Activated CD8-positive, alpha-beta T cell treated with anti-CD3 and anti-CD28 coated beads, Interleukin-2, amount 10 ng/mL, durations not matched to agents 7 days and 5 days (primary cell): ENCODE measurements around the gene PARPBP. TPM values are rescaled to one million over a fixed set of nuclear protein-coding genes. Genes with fewer than 3 reads are reported as not detected.
"Not testable (repeated sequence)": the region's sequence is repeated elsewhere in the genome, so short reads cannot be mapped to it uniquely, and the experiment has no call there.

Experiments used
- ATAC-seq: fragments of 150-1000 bp; cut with Tn5 transposase; one replicate; pipeline ENCODE4 v1.10.0; 2021; ENCODE audit warnings: moderate library complexity
- CTCF ChIA-PET: fragments of 350-600 bp; sonication (Branson Sonifier 250); formaldehyde crosslinking; loops from one replicate; lab custom pipeline; 2021; ENCODE audit warnings: antibody characterized with exemption; lab: Charles Lee
- POLR2A ChIA-PET: fragments of 350-600 bp; sonication (Branson Sonifier 250); formaldehyde crosslinking; loops from one replicate; lab custom pipeline; 2021; ENCODE audit warnings: antibody characterized with exemption; lab: Charles Lee
- DNase-seq: peaks from one replicate; pipeline ENCODE4 v3.0.0-alpha.2; 2020
- H3K27ac Mint-ChIP-seq: one replicate; pipeline ENCODE4 v1.8.0; 2021; ENCODE audit warnings: mild to moderate bottlenecking, mixed read lengths
- H3K27me3 Mint-ChIP-seq: one replicate; pipeline ENCODE4 v1.8.0; 2021; ENCODE audit warnings: low read depth, mixed read lengths
- H3K36me3 Mint-ChIP-seq: one replicate; pipeline ENCODE4 v1.8.0; 2021; ENCODE audit warnings: low read depth, mixed read lengths
- H3K4me1 Mint-ChIP-seq: one replicate; pipeline ENCODE4 v1.8.0; 2021; ENCODE audit warnings: low read depth, mixed read lengths
- H3K4me3 Mint-ChIP-seq: one replicate; pipeline ENCODE4 v1.8.0; 2021; ENCODE audit warnings: mild to moderate bottlenecking, mixed read lengths
- H3K9me3 Mint-ChIP-seq: one replicate; pipeline ENCODE4 v1.8.0; 2022; ENCODE audit warnings: mixed read lengths; ENCODE audit not compliant: insufficient read depth
- total RNA-seq, 2 experiments: library from RNA; stranded (reverse); gene quantifications; one replicate each; pipeline ENCODE4 v1.2.3, GENCODE V29; 2021

The PARPBP gene
- total RNA-seq, 2 experiments from 2014 or later = 32.2 to 35.9 TPM

DNA sequence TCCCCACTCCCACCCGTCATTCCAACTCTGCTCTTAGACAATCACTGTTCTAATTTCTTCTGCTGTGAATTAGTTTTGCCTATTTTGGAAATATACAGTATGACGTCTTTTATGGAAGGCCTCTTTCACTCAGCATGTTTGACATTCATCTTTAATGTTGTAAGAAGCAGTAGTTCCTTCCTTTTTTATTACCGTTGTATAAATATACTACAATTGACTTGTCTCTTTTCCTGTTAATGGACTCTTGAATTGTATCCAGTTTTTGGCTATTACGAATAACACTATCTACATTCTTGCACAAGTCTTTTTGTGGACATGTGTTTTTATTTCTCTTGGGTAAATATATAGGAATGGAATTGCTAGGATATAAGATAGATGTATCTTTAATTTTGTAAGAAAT is 82.6 kb downstream of the PARPBP start:
- H3K27me3 Mint-ChIP-seq = no peaks in the 10 kb centered on the region
- peaks cover 38% of the 10 kb centered on the region for H3K36me3 Mint-ChIP-seq
- H3K9me3 Mint-ChIP-seq = no peaks in the 10 kb centered on the region
- no peak overlapping the region for H3K27ac Mint-ChIP-seq
- no peak overlapping the region for H3K4me3 Mint-ChIP-seq
- CTCF ChIA-PET = interaction anchor here (0.9 kb wide), 1 partner anchor 252 kb away, joined by 3 read pairs; no protein-coding TSS in a partner anchor
- DNase-seq (no peak), ATAC-seq (no peak)
- POLR2A ChIA-PET = no interaction called here
- H3K4me1 Mint-ChIP-seq = peaks cover 4% of the 10 kb centered on the region

DNA sequence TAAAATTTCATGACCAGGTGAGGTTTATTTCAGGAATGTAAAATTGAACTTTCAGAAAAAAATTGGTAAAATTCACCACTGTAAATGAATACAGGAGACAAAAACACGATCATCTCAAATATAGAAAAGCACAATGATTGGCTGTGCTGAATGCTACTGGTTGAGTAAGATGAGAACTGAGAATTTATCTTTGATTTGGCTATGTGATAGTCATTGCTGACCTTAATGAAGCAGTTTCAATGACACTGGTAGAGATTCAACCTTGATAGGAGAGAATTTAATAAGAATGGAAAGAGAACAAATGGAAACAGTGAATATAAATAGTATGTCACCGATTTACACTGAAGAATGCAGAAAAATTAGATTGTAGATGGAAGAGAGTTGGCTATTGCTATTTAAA is 84.0 kb downstream of the PARPBP start:
- Mint-ChIP-seq H3K4me3 (no peak overlapping the region), H3K27me3 (no peaks in the 10 kb centered on the region), H3K4me1 (no peaks in the 10 kb centered on the region), H3K9me3 (peaks cover 12% of the 10 kb centered on the region), H3K36me3 (peaks cover 50% of the 10 kb centered on the region), H3K27ac (no peak overlapping the region)
- ChIA-PET POLR2A (no interaction called here), CTCF (interaction anchor here (0.7 kb wide), 1 partner anchor 84 kb away, joined by 3 read pairs; the partner anchor contains the start of genes NUP37 and PARPBP)
- ATAC-seq (no peak), DNase-seq (no peak)

DNA sequence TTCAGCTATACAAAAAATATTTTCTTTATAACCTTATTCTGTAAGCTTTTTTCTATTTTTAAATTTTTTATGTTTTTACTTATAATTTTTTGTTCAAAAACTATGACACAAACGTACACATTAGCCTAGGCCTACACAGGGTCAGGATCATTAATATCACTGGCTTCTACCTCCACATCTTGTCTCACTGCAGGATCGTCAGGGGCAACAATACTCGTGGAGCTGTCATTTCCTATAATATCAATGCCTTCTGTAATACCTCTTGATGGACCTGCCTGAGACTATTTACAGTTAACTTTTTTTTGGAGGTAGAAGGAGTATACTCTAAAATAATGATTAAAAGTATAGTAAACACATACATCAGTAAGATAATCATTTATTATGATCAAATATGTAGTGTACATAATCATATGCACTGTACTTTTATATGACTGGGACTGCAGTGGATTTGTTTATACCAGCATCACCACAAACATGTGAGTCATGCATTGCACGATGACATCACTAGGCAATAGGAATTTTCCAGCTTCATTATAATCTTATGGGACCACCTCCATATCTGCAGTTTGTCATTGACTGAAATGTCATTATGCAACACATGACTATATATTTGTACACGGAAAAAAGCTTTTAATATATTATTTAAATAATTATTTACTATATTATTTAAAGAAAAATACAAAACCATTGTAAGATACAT is 96.2 kb downstream of the PARPBP start:
- Mint-ChIP-seq H3K4me3 (no peak overlapping the region), H3K27me3 (peaks cover 4% of the 10 kb centered on the region), H3K9me3 (no peaks in the 10 kb centered on the region), H3K27ac (no peak overlapping the region), H3K36me3 (no peaks in the 10 kb centered on the region), H3K4me1 (no peaks in the 10 kb centered on the region)
- ATAC-seq (no peak), DNase-seq (no peak)
- CTCF ChIA-PET = no interaction called here
- POLR2A ChIA-PET = no interaction called here

DNA sequence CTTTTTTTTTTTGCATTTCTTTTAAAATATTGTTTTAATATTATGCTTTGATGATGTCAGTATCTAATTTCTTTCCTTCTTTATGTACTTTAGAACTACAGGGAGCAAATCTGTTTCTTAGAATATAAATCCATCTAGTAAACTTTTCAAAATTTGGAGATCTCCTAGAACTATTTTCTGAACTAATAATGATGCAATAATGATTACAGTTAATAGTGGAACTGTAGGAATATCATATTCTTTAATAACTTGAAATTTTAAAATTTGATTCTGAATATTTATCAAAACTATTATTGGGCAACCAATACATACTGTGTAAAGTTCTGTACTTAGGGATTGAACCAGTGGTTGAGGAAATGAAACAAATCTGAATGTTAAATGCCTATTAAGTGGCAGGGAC is 100.8 kb downstream of the PARPBP start:
- no peaks in the 10 kb centered on the region for H3K36me3 Mint-ChIP-seq
- ATAC-seq (no peak), DNase-seq (no peak)
- no peaks in the 10 kb centered on the region for H3K4me1 Mint-ChIP-seq
- H3K9me3 Mint-ChIP-seq = no peaks in the 10 kb centered on the region
- H3K27ac Mint-ChIP-seq = no peak overlapping the region
- peaks cover 4% of the 10 kb centered on the region for H3K27me3 Mint-ChIP-seq
- no peak overlapping the region for H3K4me3 Mint-ChIP-seq
- POLR2A ChIA-PET = no interaction called here
- CTCF ChIA-PET = no interaction called here

DNA sequence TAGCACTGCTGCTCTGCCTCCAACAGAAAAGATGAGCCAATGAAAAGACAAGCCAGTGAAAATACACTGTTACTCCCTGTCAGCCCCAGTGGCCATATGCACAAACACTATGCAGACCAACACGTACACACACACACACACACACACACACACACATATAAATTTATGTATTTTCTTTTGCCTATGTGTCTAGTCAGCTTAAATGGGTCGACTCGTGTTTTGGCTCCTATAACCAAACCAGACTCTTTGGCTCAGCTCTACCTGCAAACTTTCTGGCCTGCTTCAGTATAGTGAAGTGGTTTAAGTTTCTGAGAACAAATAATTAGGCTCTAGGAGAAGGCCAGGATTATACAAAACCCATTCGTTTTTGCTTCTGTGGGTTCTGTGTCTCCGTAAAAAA is 108.0 kb downstream of the PARPBP start:
- Mint-ChIP-seq H3K4me3 (no peak overlapping the region), H3K36me3 (no peaks in the 10 kb centered on the region), H3K27ac (no peak overlapping the region), H3K9me3 (no peaks in the 10 kb centered on the region), H3K4me1 (no peaks in the 10 kb centered on the region), H3K27me3 (peaks cover 14% of the 10 kb centered on the region)
- ChIA-PET CTCF (interaction anchor here (1.3 kb wide), 1 partner anchor 40 kb away, joined by 3 read pairs; no protein-coding TSS in a partner anchor), POLR2A (interaction anchor here (0.6 kb wide), 1 partner anchor 42 kb away, joined by 4 read pairs; no protein-coding TSS in a partner anchor)
- ATAC-seq (no peak), DNase-seq (no peak)

DNA sequence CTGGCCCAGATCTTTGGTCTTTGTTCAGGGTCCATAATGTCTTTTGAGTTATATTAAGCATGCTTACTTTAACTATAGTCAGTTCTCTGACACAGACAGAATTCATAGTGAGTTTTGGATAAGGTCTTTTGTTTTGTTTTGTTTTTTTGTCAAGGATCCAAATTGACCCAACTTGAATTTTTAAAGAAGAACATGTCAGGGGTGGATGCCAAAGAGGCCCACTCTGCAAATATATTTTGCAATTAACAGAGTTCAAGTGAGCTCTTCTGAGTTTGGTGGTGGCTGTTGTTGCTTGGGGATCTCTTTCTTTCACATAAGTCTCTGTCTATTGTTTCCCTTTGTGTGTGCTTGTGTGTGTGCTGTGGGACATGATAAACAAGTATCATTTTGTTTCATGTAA is 112.1 kb downstream of the PARPBP start:
- POLR2A ChIA-PET = no interaction called here
- CTCF ChIA-PET = no interaction called here
- Mint-ChIP-seq H3K9me3 (no peaks in the 10 kb centered on the region), H3K36me3 (no peaks in the 10 kb centered on the region), H3K27me3 (peaks cover 17% of the 10 kb centered on the region), H3K4me1 (no peaks in the 10 kb centered on the region), H3K4me3 (no peak overlapping the region), H3K27ac (no peak overlapping the region)
- DNase-seq = no peak
- ATAC-seq = no peak

DNA sequence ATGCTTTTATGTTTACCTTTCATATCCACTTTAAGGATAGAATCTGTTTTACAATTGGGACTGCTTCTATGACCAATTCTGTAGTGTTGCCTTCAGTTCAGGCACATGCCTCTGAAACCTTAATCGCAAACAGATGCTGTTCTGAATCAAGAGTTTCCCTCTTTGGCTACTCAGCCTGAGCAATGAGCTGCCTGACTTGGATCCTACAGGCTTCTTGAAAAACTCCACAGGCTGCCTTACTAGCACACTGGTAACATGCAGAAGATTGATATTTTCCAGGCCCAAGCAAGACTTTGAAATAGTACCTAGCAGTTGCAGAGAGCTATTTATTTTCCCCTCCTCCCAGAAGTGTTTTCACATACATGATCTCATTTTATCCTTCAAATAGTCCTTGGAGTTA is 112.5 kb downstream of the PARPBP start:
- H3K4me1 Mint-ChIP-seq = no peaks in the 10 kb centered on the region
- ChIA-PET CTCF (interaction anchor here (0.8 kb wide), 1 partner anchor 252 kb away, joined by 3 read pairs; no protein-coding TSS in a partner anchor), POLR2A (no interaction called here)
- no peak overlapping the region for H3K27ac Mint-ChIP-seq
- H3K4me3 Mint-ChIP-seq = no peak overlapping the region
- H3K27me3 Mint-ChIP-seq = peaks cover 17% of the 10 kb centered on the region
- H3K36me3 Mint-ChIP-seq = no peaks in the 10 kb centered on the region
- no peaks in the 10 kb centered on the region for H3K9me3 Mint-ChIP-seq
- ATAC-seq = no peak
- DNase-seq = no peak

DNA sequence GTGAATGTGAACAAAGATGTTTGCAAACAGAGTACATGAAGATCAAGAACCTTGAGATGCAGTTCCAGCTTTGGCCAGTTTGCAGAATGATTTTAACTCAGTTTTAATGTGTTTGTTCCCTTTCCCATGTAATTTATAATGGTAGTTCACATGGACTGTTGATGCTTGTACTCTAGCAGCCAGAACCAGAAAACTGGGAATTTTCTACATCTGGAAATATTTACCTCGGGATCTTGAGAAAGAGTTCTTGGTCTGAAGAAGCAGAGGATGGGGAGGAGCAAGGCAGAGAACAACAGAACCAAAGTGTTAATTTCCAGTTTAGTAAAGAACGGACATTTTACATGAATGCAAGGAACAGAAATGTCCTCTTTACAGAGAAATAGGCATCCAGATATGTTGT is 114.6 kb downstream of the PARPBP start:
- no peaks in the 10 kb centered on the region for H3K9me3 Mint-ChIP-seq
- H3K4me3 Mint-ChIP-seq = no peak overlapping the region
- DNase-seq (no peak), ATAC-seq (no peak)
- ChIA-PET CTCF (no interaction called here), POLR2A (no interaction called here)
- no peaks in the 10 kb centered on the region for H3K4me1 Mint-ChIP-seq
- no peak overlapping the region for H3K27ac Mint-ChIP-seq
- no peaks in the 10 kb centered on the region for H3K36me3 Mint-ChIP-seq
- peaks cover 15% of the 10 kb centered on the region for H3K27me3 Mint-ChIP-seq

DNA sequence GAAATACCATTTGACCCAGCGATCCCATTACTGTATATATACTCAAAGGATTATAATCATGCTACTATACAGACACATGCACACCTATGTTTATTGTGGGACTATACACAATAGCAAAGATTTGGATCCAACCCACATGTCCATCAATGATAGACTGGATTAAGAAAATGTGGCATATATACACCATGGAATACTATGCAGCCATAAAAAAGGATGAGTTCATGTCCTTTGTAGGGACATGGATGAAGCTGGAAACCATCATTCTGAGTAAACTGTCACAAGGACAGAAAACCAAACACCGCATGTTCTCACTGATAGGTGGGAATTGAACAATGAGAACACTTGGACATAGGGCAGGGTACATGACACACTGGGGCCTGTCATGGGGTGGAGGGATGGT is 120.9 kb downstream of the PARPBP start:
- ATAC-seq, H3K4me3 Mint-ChIP-seq, H3K4me1 Mint-ChIP-seq, DNase-seq, H3K27ac Mint-ChIP-seq, H3K36me3 Mint-ChIP-seq, POLR2A ChIA-PET, H3K9me3 Mint-ChIP-seq, CTCF ChIA-PET: not testable (repeated sequence)
- peaks cover 13% of the 10 kb centered on the region for H3K27me3 Mint-ChIP-seq

Other genes starting within 250 kb of the PARPBP start
- 1 to 10 TPM; 2.6 to 2.7 TPM for gene DRAM1, start 242.6 kb upstream of the PARPBP start, total RNA-seq
- 10 to 100 TPM; 49.5 to 50.9 TPM for gene WASHC3, start 58.2 kb upstream of the PARPBP start, total RNA-seq
- 10 to 100 TPM; 66.4 to 70.2 TPM for gene NUP37, start 69 bp upstream of the PARPBP start, total RNA-seq
- not detected for gene PMCH, start 77.7 kb downstream of the PARPBP start, total RNA-seq